HuH-7.5 (cell line): Measurements from ENCODE around the gene ZNF784.
A peak's percentile ranks its signal among the peaks of the same experiment; 100 is the strongest.

Source experiments
- DNase-seq: peaks from one replicate; pipeline ENCODE4 v3.0.0; 2011; ENCODE audit warnings: low spot score

The ZNF784 gene

DNA sequence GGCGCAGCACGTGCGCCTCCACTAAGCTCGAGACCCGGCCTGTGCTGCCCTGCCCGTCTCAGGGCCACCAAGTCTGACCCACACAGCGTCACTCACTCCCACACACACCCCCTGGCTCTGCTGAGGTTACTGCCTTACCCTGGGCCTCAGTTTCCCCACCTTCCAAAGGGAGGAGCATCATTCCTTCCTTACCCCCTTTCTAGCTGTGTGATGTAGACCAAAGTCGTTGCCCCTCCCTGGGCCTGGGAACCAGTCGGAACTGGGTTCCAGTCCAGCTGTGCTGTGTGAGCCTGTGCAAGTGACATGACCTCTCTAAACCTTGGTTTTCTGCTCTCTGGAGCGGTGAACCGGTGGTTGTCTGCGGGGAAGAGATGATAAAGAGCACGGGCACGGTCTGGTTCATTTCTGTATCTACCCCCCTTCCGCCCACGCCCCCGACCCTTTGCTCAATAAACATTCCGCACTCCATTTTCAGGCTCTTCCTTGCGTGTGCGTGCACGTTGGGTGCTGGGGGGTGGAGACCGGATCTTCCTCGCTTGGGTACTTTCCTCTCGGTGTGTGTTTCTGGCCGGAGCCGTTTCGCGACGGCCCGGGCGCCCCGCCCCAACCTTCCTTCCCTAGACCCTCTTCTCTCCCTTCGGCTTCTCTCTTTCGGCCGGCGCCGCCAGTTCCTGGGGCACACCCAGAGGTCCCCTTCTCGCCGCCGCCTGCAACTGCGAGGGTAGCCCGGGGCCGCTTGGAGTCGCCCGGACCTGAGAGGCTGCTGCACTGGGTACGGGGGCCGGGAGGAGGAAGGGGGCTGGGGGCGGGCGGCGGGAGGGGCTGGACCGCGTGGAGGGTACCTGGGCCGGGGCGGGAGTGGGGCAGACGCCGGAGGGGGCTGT lies 18.9 kb upstream of the ZNF784 start, which contains the start of gene ZNF581:
TSS of gene ZNF581 (plus strand) at position 647 of the 884 bp plus-strand sequence. CDS start 923 bp downstream, outside the sequence.
- peak; percentile 96 for DNase-seq

DNA sequence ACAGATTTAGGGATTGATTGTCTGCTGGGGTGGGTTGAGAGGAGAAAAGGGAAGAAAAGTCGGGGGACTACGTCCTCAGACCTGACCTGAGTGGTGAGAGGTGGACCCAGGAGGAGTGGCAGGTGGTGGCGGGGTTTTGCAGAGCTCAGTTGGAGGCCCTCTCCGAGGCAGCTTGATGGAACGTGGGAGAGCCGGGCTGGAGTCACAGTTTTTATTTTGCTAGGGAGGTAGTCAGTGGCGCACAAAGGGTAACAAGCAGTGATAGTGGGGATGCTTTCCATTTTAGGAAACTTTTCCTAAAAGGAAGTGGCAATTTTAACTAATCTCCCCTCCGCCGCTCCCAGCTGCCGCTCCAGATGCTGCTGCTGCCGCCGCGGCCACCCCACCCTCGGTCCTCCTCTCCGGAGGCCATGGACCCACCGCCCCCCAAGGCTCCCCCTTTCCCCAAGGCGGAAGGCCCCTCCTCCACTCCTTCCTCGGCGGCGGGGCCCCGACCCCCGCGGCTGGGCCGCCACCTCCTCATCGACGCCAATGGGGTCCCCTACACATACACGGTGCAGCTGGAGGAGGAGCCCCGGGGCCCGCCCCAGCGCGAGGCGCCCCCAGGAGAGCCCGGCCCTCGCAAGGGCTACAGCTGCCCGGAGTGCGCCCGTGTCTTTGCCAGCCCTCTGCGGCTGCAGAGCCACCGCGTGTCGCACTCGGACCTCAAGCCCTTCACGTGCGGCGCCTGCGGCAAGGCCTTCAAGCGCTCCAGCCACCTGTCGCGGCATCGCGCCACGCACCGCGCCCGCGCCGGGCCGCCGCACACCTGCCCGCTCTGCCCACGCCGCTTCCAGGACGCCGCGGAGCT lies 18.0 kb upstream of the ZNF784 start:
- no peak for DNase-seq

- DNase-seq = no peak
Measured at GRCh38 chr19:55641426-55642152, 17.2 kb upstream of the ZNF784 start.

GRCh38 chr19:55640577-55641425 lies 16.4 kb upstream of the ZNF784 start, which contains the start of gene ZNF580:
Gene ZNF580 (plus strand): TSS chr19:55641002. CDS start chr19:55642509, 1,507 bp downstream.
- DNase-seq = peak; percentile 77

DNA sequence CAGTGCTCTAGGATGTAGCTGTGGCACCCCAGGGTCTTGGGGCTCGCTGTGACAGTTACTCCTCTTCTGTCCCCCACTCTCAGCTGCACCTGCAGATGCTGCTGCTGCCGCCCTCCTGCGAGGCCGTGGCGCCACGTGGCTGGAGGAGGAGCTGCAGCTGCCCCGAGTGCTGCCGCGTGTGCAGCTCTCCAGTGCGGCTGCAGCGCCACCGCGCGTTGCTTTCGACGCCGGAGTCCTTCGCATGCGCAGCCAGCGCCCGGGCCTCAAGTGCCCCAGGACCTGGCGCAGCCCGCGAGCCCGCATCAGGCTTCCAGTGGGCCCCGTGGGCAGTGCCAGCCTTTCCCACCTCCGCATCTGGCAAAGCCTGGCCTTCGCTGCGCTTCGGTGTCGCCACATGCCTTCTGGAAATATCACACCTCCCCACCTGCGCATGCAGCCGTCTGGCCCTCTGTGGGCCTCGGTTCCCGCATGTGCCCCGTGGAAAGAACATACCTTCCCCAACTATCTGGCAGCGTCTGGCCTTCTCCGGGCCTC lies 15.7 kb upstream of the ZNF784 start:
- DNase-seq = no peak

GRCh38 chr19:55638864-55639359 lies 14.5 kb upstream of the ZNF784 start:
- no peak for DNase-seq

GRCh38 chr19:55637534-55637933 lies 13.2 kb upstream of the ZNF784 start:
- no peak for DNase-seq

- no peak for DNase-seq
Measured at GRCh38 chr19:55636723-55637122, 12.4 kb upstream of the ZNF784 start.

DNA sequence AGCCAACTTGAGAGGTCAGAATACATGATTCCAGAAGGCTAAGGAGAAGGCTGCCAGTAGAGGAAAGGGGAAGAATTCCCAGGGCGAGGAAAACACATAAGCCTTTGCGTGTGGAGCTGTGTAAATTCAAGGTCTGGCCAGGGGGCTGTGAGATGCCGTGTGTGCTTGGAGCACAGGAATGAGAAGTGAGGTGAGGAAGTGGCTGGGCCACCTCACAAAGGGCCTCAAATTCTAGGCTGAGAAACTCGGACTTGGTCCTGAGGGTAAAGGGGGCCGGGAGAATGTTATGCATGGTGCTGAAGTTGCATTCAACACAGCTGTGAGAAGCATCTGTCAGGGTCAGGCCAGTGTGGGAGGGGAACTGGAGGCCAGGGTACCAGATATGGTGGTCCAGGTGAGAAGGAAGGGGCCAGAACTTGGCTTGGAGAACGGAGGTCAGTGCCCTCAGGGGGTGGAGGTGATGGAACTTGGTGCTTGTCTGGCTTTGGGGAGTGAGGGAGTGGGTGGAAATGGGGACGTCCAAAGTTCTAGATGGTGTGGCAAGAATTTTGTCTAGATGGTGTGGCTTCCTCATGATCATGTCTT lies 11.6 kb upstream of the ZNF784 start:
- DNase-seq = no peak

- no peak for DNase-seq
Measured at GRCh38 chr19:55635334-55635717, 11.0 kb upstream of the ZNF784 start.

GRCh38 chr19:55633861-55634260 lies 9.5 kb upstream of the ZNF784 start:
- DNase-seq = no peak

DNA sequence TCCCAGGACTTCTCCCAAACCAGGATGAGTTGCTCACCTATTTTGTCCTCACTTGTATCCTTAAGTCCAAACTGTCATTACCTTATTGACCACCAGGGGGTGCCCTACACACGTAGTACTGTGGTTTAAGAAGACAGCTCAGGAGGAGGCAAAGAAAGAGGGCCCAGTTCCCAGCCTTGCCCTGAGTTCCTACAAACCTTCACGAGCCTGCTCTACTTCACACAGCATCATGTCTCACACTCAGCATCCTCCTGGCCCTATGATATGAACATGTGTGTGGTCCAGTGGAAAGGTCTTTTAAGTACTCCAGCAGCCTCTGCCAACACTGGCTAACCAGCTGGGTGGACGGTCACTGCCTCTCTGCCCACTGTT lies 8.1 kb upstream of the ZNF784 start:
- no peak for DNase-seq

DNA sequence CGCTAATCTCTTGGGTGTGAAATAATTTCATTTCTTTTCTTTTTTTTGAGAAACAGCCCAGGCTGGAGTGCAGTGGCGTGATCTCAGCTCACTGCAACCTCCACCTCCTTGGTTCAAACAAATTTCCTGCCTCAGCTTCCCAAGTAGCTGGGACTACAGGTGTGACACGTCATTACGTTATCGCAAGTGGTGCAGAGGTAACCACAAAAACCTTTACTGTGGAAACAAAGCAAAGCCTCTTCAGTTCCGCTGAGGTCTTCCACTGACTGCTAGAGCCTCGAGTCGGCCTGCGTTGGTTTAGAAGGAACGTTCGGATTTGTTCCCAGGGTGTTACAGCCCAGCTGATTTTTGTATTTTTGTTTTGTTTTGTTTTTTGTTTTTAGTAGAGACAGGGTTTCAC lies 2.0 kb upstream of the ZNF784 start:
- DNase-seq = no peak

DNA sequence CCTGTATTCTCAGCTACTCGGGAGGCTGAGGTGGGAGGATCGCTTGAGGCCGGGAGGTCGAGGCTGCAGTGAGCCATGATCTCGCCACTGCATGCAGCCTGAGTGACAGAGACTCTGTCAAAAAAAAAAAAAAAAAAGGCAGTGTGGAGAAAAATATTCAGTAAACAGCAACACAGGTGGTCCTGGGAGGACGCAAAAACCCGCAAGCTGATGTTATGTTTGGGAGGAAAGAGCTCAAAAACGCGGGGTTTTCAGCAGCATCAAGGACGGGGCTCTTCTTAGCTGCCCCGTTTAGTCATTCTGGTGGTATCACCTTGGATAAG lies 599 bp upstream of the ZNF784 start:
- no peak for DNase-seq

DNA sequence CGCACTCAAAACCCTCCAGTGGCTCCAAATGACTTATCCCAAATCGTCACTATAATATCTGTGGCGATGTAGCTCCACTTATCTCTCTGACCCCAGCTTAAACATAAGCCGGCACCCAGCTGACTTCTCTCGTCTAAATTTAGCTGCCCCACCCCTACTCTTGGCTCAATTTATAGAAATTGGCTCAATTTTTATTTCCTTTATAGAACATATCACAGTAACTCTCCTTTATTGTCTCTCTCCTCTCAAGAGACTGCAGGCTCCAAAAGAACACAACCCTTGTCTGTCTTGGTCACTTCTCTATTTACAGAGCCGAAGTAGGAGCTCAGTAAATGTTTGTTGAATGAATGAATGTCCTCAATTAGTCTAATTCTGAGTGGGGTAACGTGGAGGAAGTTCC lies 805 bp downstream of the ZNF784 start:
- DNase-seq = no peak

GRCh38 chr19:55623130-55623529 lies 1.2 kb downstream of the ZNF784 start:
- DNase-seq = no peak

DNA sequence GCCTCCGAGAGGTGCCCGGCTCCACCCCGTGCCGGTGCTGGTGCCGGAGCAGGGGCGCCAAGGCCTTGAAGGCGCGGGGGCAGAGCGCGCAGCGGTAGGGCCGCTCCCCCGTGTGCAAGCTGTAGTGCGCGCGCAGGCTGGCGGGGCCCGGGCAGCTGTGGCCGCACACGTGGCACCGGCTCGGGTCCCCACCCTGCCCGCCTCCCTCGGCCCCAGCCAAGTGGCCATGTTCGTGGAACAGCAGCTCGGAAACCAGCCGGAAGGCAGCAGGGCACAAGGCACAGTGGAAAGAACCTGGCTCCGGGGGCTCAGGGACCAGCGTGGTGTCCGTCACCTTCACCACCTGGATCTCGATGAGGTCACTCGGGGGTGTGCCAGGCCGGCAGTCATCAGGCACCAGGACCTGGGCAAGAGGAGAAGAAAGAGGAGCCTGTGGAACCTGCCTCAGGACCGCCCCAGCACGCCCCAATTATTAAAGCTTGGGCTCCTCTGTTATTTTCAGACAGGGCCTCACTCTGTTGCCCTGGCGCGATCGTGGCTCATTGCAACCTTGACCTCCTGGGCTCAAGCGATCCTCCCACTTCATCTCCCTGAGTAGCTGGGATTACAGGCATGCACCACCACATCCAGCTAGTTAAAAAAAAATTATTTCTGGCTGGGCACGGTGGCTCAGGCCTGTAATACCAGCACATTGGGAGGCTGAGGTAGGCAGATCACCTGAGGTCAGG lies 2.0 kb downstream of the ZNF784 start:
- DNase-seq = no peak

DNA sequence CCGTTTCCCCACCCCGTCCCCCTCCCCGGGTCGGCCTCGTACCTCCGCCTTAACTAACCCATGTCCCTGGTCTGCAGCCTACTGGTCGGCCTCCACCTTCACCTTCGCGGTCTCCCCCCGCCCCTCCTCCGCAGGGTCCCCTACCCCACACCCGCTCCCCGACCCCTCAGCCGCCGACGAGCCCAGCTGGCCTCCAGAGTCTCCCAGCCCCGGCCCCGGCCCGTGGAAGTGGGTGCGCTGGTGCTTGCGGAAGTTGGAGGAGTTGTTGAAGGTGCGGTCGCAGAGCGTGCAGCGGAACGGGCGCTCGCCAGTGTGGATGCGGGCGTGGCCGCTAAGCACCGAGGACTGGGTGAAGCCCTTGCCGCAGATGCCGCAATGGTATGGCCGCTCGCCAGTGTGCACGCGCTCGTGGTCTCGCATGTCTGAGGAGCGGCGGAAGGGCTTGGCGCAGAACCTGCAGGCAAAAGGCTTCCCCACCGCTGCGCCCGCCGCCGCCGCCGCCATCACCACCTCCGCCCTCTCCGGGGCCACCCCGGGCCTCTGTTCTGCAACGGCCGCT lies 2.6 kb downstream of the ZNF784 start:
- no peak for DNase-seq

DNA sequence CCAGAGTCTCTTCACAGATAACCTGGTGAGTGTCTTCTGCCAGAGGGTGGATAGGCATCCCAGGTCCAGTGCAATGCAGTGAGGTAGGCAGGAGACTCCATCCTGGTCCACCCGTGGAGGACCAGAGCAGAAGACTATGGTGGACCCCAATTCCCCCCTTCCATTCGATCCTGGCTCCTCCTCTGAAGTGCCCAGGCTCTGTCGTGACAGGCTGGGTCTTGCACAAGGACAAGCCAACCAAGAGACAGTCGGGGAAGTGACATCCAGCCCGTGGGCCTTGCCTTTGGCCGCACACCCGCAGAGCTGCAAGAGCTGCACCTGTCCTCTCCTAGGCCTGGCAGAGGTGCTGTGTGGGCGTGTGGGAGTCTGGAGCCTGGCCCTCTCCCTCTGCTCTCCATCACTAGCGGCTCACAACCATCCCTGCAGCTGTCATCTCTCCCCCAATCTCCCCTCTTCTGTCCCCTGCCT lies 3.1 kb downstream of the ZNF784 start:
- DNase-seq = no peak
